T-helper 2 cell treated with Interferon-gamma antibody and Interleukin-4, amounts not matched to agents 5 μg/mL and 100 μg/mL, for 36 hours (primary cell): Measurements from ENCODE around the gene CIITA.

Experiments
- DNase-seq: peaks from one replicate; pipeline ENCODE4 v3.0.0; 2021; ENCODE audit warnings: low spot score
- H3K27ac Mint-ChIP-seq: one replicate; pipeline ENCODE4 v1.8.0; 2021; ENCODE audit warnings: mild to moderate bottlenecking, mixed read lengths
- H3K27me3 Mint-ChIP-seq: one replicate; pipeline ENCODE4 v1.8.0; 2021; ENCODE audit warnings: low read depth, mixed read lengths
- H3K36me3 Mint-ChIP-seq: one replicate; pipeline ENCODE4 v1.8.0; 2021; ENCODE audit warnings: low read depth, mixed read lengths
- H3K4me1 Mint-ChIP-seq: one replicate; pipeline ENCODE4 v1.8.0; 2021; ENCODE audit warnings: low read depth, mixed read lengths
- H3K4me3 Mint-ChIP-seq: one replicate; pipeline ENCODE4 v1.8.0; 2022; ENCODE audit warnings: mild to moderate bottlenecking, moderate library complexity, mixed read lengths
- H3K9me3 Mint-ChIP-seq: one replicate; pipeline ENCODE4 v1.8.0; 2021; ENCODE audit warnings: mixed read lengths

Gene CIITA

DNA sequence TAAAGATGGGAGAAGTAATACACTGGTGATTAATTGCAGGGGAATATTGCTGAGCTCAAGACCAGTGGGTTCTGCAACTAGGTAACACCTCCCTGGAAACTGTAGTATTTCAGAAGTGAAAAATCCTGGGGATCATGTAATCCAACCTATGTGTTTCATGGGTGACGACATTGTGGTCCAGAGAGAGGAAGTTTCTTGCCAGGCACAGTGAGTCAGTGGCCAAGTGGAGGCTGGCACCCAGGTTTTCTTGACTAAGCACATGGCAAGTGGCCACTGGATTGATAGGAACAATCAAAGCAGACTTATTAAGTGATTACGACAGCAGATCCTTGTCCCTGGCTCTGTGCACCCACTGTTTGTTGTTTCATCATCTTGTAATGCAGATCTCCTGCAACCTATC is 14.6 kb upstream of the CIITA start:
- Mint-ChIP-seq H3K9me3 (peaks cover 8% of the 10 kb centered on the region), H3K4me1 (peaks cover 9% of the 10 kb centered on the region), H3K4me3 (no peak overlapping the region), H3K36me3 (no peaks in the 10 kb centered on the region), H3K27ac (no peak overlapping the region), H3K27me3 (peaks cover 44% of the 10 kb centered on the region)
- DNase-seq: no peak

DNA sequence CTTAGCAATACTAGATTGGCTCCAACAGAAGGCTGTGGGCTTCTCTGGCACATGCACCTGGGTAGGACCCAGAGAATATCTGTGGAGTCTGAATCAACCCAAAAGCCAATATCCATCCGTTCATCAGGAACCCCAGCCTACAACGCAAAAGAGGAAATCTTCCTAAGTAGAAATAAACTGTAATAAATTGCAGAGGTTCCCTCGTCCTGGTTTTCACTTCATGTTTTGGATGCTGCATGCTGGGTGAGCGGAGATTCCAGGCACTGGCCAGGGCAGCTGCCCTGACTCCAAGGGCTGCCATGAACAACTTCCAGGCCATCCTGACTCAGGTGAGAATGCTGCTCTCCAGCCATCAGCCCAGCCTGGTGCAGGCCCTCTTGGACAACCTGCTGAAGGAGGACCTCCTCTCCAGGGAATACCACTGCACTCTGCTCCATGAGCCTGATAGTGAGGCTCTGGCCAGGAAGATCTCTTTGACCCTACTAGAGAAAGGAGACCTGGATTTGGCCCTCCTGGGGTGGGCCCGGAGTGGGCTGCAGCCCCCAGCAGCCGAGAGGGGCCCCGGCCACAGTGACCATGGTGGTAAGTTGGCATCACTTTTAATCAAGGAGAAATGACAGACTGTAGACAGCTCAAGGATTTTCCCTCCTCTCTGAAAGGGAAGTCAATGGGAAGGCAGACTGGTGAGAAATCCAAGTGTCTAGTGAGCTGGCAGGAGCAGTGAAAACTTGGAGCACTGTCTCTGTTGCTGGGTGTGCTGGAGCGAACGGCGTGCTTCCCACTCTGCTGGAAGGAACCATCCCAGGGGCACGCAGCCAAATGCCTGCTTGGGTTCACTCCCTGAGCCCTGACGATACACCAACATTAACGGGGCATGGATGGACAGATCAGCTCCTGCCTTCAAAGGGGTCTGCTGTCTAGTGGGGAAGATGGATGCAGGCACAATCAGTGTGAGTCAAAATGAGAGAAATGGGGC is 10.7 kb upstream of the CIITA start:
- H3K27ac Mint-ChIP-seq: no peak overlapping the region
- H3K9me3 Mint-ChIP-seq: no peaks in the 10 kb centered on the region
- H3K4me1 Mint-ChIP-seq: peaks cover 39% of the 10 kb centered on the region
- no peak overlapping the region for H3K4me3 Mint-ChIP-seq
- DNase-seq: no peak
- peaks cover 33% of the 10 kb centered on the region for H3K27me3 Mint-ChIP-seq
- no peaks in the 10 kb centered on the region for H3K36me3 Mint-ChIP-seq

DNA sequence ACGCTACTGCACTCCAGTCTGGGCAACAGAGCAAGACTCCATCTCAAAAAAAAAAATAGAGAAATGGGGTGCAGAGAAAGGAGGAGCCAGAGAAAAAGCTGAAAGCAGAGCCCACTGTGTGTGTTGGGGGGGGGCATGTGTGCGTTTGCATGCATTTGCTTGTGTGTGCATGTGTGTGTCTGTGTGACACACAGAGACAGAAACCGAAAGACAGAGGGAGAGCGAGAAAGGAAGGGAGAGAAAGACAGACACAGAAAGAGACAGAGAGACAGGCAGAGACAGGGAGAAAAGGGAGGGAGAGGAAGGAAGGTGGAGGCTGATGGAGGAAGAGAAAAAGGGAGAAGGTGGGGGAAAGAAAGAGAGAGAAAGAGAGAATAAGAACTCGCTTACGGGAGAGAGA is 9.8 kb upstream of the CIITA start:
- Mint-ChIP-seq H3K4me3 (no peak overlapping the region), H3K36me3 (no peaks in the 10 kb centered on the region), H3K27me3 (peaks cover 25% of the 10 kb centered on the region), H3K27ac (no peak overlapping the region), H3K9me3 (no peaks in the 10 kb centered on the region), H3K4me1 (peaks cover 46% of the 10 kb centered on the region)
- DNase-seq: no peak

DNA sequence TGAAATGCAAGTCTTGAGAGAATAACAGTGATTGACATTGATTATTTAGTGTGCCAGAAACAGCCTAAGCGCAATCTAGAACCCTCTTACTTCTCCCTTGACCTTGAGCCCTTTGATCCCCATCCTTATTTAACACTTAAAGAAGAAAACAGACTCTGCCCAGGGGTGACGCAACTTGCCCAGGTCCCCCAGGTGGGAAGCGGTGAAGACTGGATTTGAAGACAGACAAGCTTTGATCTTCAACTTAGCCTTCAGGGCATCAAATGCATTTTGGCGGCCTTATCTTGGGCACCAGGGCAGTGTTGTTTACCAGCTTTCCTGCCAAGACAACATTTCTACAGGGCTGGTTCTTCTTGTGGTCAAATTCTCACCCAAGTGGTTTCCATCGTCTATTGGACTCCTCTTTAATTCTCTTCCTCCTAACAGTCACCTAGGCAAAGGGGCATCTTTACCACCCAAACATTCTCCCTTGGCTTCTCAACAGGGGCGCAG is 8.9 kb upstream of the CIITA start:
- Mint-ChIP-seq H3K27ac (peak overlapping the region; percentile 29), H3K4me3 (peak overlapping the region; percentile 47), H3K27me3 (peaks cover 18% of the 10 kb centered on the region), H3K4me1 (peaks cover 48% of the 10 kb centered on the region), H3K36me3 (no peaks in the 10 kb centered on the region), H3K9me3 (no peaks in the 10 kb centered on the region)
- no peak for DNase-seq

DNA sequence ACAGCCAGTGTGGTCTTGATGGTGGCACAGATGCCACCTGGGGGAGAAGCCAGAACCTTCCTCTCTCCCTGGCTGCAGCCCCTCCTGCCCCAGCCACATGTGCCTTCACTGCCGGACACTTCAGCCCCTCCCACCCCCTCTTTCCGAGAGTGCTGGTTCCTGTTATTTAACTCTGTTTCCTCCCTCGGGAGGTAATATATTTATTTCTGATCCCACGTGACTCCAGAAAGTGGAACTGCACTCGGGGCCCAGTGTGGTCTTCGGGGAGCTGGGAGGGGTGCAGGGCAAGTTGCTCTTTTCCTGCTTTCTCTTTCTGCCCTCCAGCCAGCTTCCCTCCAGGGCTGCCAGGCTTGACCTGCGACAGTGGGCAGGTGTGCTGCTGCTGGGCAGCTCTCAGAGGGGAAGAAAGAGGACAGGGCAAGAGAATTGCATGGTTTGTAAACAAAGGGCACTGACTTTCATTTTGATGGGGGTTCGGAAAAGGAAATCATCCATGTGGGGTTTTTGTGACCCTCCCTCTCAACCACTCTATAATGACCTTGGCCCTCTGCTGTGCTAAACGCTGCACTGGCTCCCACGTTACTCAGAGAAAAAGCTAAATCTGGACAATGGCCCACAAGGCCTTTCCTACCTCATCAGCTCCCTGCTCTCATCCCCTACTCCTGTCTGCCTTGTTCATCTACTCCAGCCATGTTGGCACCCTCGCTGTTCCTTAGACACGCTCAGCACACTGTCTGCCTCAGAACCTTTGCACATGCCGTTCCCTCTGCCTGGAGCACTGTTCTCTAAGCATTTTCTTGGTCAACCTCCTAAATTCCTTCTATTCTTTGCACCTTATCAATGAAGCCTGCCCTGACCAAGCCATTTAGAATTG is 8.2 kb upstream of the CIITA start:
- peaks cover 14% of the 10 kb centered on the region for H3K27me3 Mint-ChIP-seq
- H3K4me3 Mint-ChIP-seq: peak overlapping the region; percentile 47
- peaks cover 50% of the 10 kb centered on the region for H3K4me1 Mint-ChIP-seq
- H3K36me3 Mint-ChIP-seq: no peaks in the 10 kb centered on the region
- no peak for DNase-seq
- no peaks in the 10 kb centered on the region for H3K9me3 Mint-ChIP-seq
- peak overlapping the region; percentile 55 for H3K27ac Mint-ChIP-seq

DNA sequence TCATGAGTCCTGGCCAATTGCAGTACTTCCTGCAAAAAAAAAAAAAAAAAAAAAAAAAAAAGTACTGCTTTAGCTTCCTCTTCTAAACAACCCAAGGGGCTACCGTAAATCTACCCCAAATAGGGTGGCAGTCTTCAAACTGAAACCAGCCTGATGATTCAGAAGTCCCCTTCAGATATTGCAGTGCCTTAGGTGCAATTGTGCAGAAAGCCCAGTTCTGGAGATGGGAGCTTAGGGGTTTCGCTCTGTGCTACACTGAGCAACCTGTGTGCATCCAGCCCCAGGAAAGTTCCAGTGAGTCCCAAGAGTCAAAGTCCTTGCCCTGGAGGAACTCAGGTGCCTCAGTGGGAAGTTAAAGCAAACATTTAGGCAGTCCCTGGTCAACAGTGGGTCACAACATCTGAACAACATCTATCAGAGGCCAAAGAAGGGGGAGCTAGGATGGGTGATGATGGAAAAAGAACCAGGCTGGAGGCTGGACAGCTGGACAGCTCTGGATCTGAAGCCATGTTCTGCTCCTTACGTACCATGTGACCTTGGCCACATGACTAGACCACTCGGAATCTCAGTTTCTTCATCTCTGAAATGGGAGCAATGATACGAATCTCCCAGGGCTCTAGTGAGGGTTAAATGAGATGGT is 6.7 kb upstream of the CIITA start:
- Mint-ChIP-seq H3K27me3 (peaks cover 7% of the 10 kb centered on the region), H3K4me3 (peak overlapping the region; percentile 65), H3K27ac (peak overlapping the region; percentile 78)

DNA sequence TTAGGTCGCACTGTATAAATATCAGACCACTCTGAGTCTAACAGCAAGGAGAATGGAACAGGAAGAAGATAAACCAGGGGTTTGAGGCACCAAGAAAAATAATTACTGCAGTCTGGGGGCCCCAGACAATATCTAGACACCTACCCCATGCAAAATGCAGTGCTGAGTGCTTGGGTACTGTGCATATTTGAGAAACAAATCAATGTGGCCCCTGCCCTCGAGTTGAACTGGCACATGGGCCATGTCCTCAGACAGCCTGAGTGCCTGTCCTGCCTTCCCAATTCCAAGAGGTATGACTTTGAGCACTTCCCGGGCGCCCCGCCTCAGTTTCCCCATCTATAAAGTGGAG is 6.2 kb upstream of the CIITA start:
- Mint-ChIP-seq H3K4me1 (peaks cover 67% of the 10 kb centered on the region), H3K4me3 (peak overlapping the region; percentile 65), H3K27ac (peak overlapping the region; percentile 78)

More for the DNA sequence above, 6.7 kb upstream of the CIITA start:
- Mint-ChIP-seq H3K36me3 (no peaks in the 10 kb centered on the region), H3K4me1 (peaks cover 61% of the 10 kb centered on the region), H3K9me3 (no peaks in the 10 kb centered on the region)
- no peak for DNase-seq

DNA sequence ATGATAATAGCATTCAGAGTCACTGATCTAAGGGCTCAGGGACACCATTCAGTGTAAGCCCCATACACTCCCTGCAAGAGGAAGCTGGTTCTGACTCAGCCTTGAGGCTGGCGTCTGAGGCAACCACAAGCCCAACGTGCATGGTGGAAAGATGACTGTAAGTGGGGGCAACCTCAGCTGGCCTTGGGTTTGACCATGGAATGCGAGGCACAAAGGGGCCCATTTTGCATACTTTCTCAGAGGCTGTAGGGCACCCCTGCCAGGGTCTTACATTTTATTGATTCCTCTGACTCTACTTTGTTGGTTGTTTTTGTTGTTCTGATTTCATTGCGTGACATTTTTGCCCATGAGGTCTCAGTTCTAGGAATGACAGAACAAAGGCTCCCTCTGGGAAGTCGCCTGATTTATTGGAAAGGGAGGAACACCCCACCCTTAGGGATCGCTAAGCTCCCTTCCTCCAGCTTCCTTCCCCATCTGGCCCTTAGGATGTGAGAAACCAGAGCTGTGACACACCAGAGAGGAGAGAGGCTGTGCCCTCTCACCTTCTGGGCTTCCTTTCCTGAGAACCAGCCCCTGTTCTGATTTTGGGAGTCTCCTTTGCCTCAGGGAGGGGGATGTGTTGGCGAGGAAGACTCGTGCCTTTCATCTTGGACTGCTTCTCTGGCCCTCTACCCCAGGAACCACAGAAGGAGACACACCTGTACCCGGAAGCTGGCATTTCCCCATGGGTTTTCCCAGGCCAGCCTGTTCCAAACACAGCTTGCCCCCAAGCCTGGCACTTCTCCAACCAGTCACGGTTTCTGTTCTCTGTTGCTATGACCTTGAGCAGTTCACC is 5.6 kb upstream of the CIITA start:
- H3K36me3 Mint-ChIP-seq: no peaks in the 10 kb centered on the region
- no peaks in the 10 kb centered on the region for H3K9me3 Mint-ChIP-seq
- peaks cover 7% of the 10 kb centered on the region for H3K27me3 Mint-ChIP-seq
- H3K27ac Mint-ChIP-seq: peak overlapping the region; percentile 78
- peak; percentile 81 for DNase-seq
- H3K4me1 Mint-ChIP-seq: peaks cover 71% of the 10 kb centered on the region
- H3K4me3 Mint-ChIP-seq: peak overlapping the region; percentile 65

More for the DNA sequence above, 6.2 kb upstream of the CIITA start:
- no peaks in the 10 kb centered on the region for H3K9me3 Mint-ChIP-seq
- DNase-seq: no peak
- H3K27me3 Mint-ChIP-seq: peaks cover 7% of the 10 kb centered on the region
- no peaks in the 10 kb centered on the region for H3K36me3 Mint-ChIP-seq

DNA sequence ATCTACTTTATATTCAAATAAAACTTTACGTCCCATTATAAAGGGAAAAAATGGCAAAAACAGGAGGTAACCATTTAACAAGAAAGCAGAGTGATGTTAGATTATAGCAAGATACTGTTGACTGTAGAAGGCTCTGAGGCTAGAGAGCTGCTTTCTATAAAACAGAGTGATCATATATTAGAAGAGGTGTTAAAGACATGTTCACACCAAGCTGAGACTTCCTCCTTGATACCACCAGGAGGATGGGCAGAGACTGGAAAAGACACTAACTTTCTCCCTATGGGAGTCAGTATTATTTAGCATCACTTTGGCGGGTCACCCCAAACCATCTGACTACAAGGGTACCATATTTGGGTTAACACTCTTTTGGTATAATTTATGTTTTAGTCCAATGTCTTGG is 687 bp upstream of the CIITA start:
- Mint-ChIP-seq H3K27ac (peak overlapping the region; percentile 74), H3K4me1 (peaks cover 75% of the 10 kb centered on the region), H3K9me3 (no peaks in the 10 kb centered on the region), H3K4me3 (peak overlapping the region; percentile 93), H3K27me3 (peaks cover 14% of the 10 kb centered on the region), H3K36me3 (peaks cover 5% of the 10 kb centered on the region)
- DNase-seq: no peak

DNA sequence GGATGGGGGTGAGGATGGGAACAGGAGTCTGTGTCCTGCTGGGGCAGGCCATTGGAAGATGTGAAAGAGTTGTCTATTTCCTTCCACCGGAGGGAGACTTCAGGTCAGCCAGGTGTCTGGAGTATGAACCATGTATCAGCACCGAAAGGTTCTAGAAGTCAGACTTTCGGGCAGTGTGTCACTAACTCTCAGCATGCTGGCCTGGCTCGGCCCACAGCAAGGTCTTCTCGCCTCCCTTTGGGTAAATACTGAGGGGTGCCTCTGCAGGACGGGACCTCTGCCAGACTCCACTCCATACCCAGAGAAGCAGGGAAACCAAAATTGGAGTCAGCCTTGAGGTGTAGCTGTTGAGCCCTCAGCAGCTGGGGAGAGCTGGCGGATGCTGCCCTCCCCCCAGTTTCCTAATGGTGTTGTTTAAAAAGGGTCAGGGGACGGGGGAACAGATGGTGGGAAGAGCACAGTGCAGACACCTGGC is 507 bp downstream of the CIITA start:
- Mint-ChIP-seq H3K4me3 (peak overlapping the region; percentile 93), H3K27ac (peak overlapping the region; percentile 74), H3K27me3 (peaks cover 14% of the 10 kb centered on the region), H3K4me1 (peaks cover 72% of the 10 kb centered on the region), H3K9me3 (no peaks in the 10 kb centered on the region), H3K36me3 (peaks cover 9% of the 10 kb centered on the region)
- no peak for DNase-seq

DNA sequence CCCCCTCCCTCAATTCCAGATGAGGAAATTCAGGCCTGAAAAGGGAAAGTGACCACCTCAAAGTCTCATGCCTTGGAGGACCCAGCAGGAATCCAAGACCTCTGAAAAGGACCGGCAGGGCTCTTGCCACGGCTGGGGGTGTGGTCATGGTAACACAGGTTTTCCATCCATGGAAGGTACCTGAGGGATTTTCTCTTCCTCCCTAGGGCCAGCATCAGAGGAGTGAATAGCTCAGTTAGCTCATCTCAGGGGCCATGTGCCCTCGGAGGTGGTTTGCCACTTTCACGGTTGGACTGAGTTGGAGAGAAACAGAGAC is 1.3 kb downstream of the CIITA start:
- Mint-ChIP-seq H3K27ac (peak overlapping the region; percentile 74), H3K36me3 (peaks cover 13% of the 10 kb centered on the region), H3K4me1 (peaks cover 67% of the 10 kb centered on the region), H3K9me3 (no peaks in the 10 kb centered on the region), H3K27me3 (peaks cover 10% of the 10 kb centered on the region), H3K4me3 (peak overlapping the region; percentile 93)
- no peak for DNase-seq

DNA sequence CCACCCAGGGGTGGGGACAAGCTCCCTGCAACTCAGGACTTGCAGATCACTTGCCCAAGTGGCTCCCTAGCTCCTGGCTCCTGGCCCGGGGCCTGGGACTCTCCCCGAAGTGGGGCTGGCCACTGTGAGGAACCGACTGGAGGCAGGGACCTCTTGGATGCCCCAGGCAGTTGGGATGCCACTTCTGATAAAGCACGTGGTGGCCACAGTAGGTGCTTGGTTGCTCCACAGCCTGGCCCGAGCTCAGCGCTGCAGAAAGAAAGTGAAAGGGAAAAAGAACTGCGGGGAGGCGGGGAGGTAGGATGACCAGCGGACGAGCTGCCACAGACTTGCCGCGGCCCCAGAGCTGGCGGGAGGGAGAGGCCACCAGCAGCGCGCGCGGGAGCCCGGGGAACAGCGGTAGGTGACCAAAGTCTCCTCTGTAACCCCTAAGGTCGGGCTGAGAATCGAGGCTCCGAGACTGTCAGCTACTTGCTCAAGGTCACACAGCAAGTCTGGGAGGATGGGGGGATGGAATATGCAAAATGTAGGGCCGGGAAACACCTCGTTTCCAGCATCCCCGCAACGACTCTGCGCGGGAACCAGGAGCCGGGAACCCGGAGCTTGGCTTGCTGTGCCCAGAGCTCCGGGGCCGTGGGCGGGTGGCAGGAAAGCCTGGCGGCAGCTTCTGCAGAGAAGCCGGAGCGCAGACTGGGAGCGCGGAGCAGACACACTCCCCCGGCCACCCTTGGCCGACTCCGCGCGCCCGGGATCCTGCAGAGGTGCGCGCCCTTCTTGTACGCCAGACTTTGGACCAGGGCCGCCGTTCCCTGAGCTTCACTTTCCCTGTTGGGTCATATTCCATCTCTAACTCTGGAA is 1.9 kb downstream of the CIITA start:
- Mint-ChIP-seq H3K27me3 (peaks cover 15% of the 10 kb centered on the region), H3K9me3 (no peaks in the 10 kb centered on the region), H3K27ac (peak overlapping the region; percentile 74), H3K4me3 (peak overlapping the region; percentile 93), H3K4me1 (peaks cover 70% of the 10 kb centered on the region), H3K36me3 (peaks cover 18% of the 10 kb centered on the region)
- DNase-seq: peak; percentile 42
